ENCODE measurements around the gene GNAQ.
"Not testable (repeated sequence)": the region's sequence is repeated elsewhere in the genome, so short reads cannot be mapped to it uniquely, and the experiment has no call there.

Gene GNAQ

GRCh38 chr9:77769246-77769645 lies 262.4 kb downstream of the GNAQ start:
- no peak for DNase-seq (ENCODE audit: low read depth)

DNA sequence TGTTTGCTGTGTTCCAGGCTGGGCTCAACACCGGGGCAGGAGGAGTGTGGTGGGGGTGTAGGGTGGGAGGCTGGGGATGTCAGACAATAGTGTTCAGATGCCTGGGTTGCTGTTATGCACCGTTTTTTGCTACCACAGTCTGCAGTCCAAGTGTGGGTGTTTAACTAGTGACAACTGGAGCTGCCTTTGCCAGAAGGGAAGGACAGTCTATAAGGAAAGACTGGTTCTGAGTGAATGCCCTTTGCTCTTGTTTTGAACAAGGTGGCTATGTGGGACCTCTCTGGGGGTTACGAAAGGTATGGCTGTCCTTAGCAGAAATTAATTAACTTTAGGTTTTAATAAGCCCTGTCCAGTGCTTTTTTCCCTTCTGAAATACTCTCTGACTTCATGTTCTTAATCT lies 265.0 kb downstream of the GNAQ start:
- DNase-seq (ENCODE audit: low read depth): no peak

DNA sequence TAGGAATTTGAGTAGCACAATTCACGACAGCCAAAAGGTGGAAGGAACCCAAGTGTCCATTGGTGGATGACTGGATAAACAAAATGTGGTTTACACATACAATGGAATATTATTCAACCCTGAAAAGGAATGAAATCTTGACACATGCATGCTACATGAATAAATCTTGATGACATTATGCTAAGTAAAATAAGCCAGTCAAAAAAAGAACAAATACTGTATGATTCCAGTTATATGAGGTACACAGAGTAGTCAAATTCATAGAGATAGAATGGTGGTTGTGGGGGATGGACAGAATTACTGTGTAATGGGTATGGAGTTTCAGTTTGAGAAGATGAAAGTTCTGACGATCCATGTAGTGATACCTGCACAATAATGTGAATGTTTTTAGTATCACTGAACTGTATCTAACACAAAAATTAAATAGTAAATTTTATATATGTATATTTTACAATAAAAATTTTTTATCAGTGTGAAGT lies 265.8 kb downstream of the GNAQ start:
- DNase-seq (ENCODE audit: low read depth): no peak

GRCh38 chr9:77764894-77765780 lies 266.5 kb downstream of the GNAQ start:
- DNase-seq (ENCODE audit: low read depth): no peak

DNA sequence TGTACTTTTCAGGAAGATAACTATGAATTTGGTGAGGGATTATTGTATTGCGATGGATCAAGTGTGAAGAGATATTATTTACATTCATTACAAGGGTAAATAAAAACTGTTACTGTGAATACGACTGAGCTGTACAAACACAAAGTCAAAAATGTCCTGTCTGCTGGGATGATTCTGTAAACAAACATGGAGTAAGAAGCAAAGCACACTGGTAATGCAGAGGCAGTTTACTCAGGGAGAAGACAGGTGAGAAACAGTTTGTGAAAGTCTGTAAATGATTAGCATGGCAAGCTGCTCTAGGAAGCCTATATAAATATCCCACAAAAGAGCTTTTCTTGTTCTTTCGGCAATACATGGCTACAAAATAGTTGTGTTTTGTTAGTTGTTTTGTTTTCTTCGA lies 268.0 kb downstream of the GNAQ start:
- DNase-seq (ENCODE audit: low read depth): no peak

- not testable (repeated sequence) for DNase-seq (ENCODE audit: low read depth)
These were observed 270.7 kb downstream of the GNAQ start for GRCh38 chr9:77760919-77761318.

GRCh38 chr9:77759391-77759790 lies 272.2 kb downstream of the GNAQ start:
- no peak for DNase-seq (ENCODE audit: low read depth)

- DNase-seq (ENCODE audit: low read depth): no peak
These were observed 275.2 kb downstream of the GNAQ start for GRCh38 chr9:77756449-77756848.

DNA sequence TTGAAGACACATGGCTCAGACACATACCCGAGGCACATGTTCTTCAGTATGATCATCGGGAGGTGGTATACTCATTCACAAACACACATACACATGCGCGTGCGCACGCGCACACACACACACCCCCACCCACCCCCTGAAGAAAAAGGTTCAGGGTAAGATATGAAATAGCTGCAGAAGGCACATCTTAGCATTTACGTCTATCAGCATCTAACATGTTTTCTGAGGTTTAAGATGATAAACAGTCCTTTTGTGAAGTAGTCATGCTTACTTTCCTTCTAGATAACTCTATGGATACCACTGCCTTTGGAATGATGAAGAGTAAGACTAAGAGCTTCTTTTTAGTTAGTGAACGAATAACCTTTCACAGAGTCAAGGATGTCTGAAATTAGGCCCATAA lies 278.4 kb downstream of the GNAQ start:
- no peak for DNase-seq (ENCODE audit: low read depth)

DNA sequence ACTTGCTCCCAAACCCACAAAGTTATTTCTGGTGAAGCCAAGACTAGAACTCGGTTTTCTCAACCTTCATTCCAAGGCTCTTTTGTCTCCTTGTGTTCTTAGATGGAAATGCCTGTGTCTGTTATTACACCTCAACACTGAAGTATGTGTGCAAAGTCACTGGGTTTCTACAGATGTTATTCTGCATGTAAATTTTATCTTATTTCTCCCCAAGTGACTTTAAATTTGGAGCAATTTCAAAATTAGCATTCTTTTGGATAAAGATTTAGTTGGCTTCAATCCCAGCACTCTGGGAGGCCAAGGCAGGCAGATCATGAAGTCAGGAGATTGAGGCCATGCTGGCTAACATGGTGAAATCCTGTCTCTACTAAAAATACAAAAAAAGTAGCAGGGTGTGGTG lies 279.1 kb downstream of the GNAQ start:
- no peak for DNase-seq (ENCODE audit: low read depth)

GRCh38 chr9:77751341-77752091 lies 280.1 kb downstream of the GNAQ start:
- peak; percentile 9 for DNase-seq (ENCODE audit: low read depth)

GRCh38 chr9:77750981-77751340 lies 280.6 kb downstream of the GNAQ start:
- no peak for DNase-seq (ENCODE audit: low read depth)

GRCh38 chr9:77750284-77750683 lies 281.3 kb downstream of the GNAQ start:
- no peak for DNase-seq (ENCODE audit: low read depth)

DNA sequence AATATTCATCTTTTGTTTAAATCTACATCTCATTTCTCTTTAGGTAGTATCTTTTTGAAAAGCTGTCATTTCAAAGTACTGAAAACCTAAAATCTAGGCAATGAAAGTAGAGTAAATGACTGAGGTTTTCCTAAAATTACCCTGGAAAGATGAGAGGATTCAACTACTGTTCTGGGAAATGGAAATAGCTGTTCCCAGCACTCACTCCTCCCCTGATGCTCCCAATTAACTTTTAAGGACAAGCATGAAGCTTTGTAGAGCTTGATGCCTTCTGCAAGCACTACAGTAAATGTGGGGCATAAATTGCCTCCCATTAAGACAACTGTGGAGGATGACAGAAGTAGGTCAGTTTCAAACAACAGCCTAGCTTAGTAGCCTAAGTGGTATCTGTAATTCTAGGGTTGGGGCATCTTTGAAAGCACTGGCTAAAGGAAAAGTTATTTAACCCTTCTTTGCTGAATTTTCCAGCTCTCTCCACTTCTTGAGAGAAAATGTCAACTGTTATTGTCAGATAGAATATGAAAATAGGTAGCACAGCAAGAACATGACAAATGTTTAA lies 283.3 kb downstream of the GNAQ start:
- DNase-seq (ENCODE audit: low read depth): no peak

- no peak for DNase-seq (ENCODE audit: low read depth)
These were observed 284.4 kb downstream of the GNAQ start for GRCh38 chr9:77747163-77747562.

- DNase-seq (ENCODE audit: low read depth): no peak
These were observed 286.7 kb downstream of the GNAQ start for GRCh38 chr9:77744841-77745430.

DNA sequence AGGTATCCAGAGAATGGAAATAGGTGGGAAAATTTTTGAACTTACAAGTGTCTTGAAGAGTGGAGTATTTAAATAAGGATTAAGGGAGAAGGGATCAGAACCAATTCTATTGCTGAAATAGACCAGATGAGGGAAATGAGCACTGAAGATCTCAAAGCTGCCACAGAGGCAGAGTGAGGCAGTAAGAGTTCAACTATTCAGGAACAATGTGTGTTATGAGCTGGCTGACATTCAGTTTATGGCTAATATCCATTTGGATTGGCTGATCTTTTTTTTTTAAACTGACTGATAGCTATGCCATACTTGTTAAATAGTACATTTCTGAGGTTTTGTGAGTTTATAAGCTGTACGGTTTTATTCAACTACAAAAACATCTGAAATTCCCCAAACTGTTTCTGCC lies 288.2 kb downstream of the GNAQ start:
- DNase-seq (ENCODE audit: low read depth): no peak

GRCh38 chr9:77738932-77739331 lies 292.7 kb downstream of the GNAQ start:
- DNase-seq (ENCODE audit: low read depth): no peak

DNA sequence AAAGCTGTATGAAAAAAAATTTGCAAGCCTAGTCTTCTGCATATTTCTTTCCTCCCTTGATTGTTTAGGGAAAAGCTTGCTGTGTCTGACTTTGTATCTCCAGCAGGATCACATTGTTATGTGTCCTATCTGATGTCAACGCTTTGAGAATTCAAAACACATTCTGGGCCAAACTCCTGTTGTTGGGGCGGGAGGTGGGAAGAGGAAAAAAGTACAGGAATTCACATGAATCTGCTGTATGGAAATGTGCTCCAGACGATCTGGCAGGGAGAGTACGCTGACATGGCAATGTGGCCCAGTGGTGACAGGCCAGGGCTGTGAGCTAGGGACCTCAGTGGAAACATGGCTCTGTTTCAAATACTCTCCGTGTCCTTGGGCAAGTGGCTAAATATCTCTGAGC lies 296.1 kb downstream of the GNAQ start:
- DNase-seq (ENCODE audit: low read depth): no peak

GRCh38 chr9:77731930-77732329 lies 299.7 kb downstream of the GNAQ start:
- no peak for DNase-seq (ENCODE audit: low read depth)

GRCh38 chr9:77731008-77731698 lies 300.5 kb downstream of the GNAQ start:
- DNase-seq (ENCODE audit: low read depth): no peak

DNA sequence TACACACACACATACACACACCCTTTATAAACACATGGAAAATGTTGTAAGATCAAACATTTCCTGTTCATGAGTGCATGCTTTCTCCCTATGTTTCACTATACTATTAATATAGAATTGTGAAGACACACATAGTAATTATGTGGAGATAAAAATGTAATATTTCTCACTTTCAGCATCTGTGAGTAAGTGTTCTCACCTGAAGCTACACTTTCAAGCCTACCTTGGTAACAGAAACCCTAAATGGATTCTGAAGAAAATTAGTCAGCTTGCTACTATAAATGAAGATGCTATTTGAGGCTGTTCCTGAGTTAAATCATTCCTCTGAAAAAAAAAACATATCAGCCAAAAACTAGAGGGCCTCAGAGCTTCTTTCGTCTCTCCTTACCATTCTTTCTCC lies 302.4 kb downstream of the GNAQ start:
- no peak for DNase-seq (ENCODE audit: low read depth)
